HG03342 (cell line): ENCODE measurements around the gene MYO18B.

Source experiments
- ATAC-seq: cut with Tn5 transposase; IDR thresholded peaks from one replicate; pipeline ENCODE4 v1.9.1; 2021; ENCODE audit warnings: mild to moderate bottlenecking, moderate library complexity; ENCODE audit not compliant: unreplicated experiment

MYO18B gene

DNA sequence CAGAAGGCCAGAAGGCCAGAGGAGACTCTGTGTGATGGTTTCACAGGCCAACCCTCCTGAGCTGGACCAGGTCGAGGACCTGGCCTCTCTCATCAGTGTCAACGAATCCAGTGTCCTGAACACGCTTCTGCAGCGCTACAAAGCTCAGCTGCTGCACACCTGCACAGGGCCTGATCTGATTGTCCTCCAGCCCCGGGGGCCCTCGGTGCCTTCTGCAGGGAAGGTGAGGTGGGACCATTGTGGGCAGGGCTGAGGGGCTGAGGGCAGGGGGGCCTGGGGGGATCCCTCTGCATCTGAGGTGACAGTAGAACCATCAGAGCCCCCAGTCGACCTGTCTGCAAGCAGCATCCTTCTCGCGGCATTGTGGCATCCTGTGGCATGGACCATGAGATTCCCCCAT, 30.3 kb downstream of the MYO18B start:
- ATAC-seq = no peak

DNA sequence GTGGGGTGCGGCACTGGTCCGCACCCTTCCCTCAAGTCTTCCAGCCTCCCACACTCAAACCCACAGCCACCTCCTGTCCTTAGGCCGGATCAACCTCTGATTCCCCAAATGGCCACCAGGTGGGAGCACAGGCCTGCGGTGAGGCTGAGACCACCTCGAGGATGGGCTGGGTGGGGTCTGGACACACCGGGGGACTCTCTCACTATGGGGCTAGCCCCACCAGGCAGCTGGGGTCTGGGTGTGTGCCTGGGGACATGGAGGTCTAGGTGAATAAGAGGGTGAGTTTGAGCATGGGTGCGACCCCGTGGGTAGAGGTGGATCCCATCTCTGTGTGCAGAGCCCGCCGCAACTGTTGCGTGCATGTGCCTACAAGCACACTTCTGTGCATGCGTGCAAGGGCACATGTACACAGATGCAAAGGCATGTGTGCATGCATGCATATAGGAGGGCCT, 32.6 kb downstream of the MYO18B start:
- ATAC-seq = no peak

DNA sequence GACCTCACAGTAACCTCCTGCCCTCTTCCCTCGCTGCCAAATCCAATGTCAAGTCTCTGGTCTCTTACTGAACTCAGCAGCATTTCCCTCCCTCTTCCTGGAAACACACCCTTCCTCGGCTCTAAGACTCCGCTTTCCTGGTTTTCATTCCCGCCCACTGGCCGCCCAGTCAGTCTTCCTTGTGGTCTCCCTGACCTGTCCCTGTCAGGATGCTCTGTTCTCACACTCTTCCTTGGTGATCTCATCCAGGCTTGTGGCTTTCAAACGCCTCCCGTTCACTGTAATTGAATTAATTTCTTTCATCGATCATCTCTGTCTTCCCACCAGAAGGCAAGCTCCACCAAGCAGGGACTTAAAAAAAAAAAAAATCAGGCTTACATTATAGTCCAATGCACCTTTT, 33.5 kb downstream of the MYO18B start:
- no peak for ATAC-seq

DNA sequence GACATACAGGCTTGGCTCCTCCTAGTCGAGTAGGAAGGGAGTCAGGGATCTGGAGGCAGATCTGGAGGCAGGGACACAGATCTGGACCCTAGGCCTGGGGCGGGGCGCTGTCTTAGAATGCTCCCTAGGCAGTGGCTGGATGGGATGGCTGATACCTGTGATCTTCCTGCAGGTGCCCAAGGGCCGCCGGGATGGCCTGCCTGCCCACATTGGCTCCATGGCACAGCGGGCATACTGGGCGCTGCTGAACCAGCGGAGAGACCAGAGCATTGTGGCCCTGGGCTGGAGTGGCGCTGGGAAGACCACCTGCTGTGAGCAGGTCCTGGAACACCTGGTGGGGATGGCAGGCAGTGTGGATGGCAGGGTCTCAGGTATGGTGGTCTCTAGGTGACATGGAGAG, 35.4 kb downstream of the MYO18B start:
- ATAC-seq = no peak

DNA sequence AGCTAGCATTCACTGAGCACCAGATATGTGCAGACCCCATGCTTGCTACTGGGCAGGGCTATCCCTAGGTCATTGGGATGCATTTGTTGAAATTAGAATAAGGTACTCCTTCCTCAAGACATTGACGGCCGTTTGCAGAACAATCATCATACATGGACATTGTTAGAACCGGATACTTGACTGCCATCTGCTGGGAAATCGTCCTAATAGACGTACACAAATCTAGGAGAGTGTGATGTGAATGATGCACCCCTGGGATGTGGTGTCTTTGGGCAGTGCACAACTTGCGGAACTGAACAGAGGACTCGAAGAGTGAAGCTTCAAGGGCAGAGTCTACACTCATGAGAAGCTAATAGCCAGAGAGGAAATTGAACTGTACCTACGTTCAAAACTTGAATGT, 35.9 kb downstream of the MYO18B start:
- no peak for ATAC-seq

DNA sequence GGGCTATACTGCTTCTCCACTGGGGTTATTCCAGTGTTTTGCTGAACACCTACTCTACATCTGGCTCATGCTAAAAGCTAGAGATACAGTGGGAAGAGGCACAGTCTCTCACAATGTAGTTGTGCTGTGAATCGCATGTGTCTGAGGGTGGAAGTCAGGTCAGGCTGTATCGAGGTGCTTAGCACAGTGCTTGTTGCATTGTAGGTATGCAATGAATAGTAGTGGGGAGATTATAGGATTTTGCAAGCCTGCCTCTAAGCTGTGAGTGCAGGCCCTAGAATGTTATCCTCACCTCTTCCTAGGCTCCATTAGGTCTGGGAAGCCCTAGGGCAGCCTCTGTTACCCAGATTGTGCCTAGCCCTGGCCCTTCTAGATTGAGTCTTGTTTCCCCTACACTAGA, 37.4 kb downstream of the MYO18B start:
- ATAC-seq = no peak

DNA sequence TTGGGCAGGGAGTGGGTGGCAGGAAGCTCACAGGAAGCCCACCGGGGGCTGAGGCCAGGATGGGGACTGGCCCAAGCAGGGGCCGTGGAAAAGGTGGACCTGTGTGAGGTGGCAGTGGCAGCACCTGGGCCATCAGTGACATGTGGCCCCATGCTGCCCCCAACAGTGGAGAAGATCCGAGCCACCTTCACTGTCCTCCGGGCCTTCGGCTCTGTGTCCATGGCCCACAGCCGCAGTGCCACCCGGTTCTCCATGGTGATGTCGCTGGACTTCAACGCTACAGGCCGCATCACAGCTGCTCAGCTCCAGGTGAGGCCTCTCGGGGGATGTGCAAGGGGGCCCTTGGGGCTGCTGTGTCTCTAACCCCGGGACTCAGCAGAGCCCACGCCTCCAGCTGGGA, 37.9 kb downstream of the MYO18B start:
- ATAC-seq = no peak

DNA sequence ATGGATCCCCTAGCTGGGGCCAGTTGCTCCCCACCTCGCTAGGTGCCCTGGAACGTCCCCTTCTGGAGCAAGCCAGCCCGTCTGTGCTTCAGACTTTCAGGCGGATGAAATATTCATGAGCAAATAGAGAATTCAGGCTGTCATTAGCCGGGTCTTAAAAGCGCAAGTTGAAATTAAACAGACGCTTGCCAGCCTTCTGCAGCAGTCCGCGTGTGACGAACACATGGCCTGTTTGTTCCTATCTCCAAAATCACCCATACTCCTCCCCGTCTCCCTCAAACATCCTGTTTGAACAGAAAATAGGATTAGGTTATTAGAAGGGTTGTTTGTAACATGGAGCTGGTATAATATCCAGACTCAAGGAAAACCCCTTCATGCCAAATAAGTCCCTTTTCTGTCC, 38.7 kb downstream of the MYO18B start:
- no peak for ATAC-seq

DNA sequence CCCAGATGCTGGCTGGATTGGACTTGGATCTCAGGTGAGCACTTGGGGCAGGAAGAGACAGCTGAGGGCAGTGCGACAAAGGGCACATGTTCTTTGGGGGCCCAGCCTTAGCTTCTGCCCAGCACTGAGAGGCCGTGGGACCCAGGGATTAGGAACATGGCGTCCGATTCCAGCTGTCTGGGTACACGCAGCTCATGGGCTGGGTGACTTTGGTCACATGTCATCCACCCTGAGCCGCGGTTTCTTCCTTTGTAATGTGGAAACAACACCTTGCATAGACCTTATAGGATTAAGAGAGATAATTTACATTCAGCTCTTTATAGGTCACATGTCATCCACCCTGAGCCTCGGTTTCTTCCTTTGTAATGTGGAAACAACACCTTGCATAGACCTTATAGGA, 39.8 kb downstream of the MYO18B start:
- ATAC-seq = no peak

DNA sequence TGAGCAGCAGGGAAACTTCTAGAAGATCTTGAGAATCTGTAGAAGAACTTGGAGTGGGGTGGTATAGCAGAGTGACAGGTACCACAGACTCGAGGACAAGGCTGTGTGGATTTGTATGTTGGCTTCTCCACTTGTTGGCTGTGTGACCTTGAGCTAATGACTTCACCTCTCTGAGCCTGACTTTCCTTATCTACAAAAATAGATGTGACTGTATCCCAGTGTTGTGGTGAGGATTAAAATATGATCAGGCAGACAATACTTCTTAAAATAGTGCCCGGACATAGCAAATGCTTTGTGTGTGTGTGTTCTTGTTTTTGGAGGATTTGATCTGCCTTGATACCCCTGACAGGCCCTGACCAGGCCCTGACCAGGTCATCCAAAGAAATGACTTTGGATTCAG, 40.8 kb downstream of the MYO18B start:
- no peak for ATAC-seq

DNA sequence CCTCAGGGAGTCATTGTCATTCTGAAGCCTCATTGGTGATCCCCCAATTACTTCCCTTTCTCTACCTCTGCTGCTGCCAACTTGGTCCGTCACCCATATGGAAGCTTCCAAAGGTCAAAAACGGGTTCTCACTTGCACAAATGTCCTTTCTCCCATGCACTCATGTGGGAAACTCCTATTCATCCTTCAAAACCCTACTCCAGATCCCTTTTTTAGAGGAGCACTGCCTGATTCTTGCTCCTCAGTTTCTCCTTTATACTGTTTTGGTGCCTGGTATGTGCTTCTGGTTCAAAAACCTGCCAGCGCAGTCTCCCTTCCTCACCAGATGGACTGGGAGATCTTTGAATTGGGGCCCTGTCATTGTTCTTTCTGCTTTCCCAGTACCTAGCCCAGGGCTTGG, 41.9 kb downstream of the MYO18B start:
- ATAC-seq = no peak

DNA sequence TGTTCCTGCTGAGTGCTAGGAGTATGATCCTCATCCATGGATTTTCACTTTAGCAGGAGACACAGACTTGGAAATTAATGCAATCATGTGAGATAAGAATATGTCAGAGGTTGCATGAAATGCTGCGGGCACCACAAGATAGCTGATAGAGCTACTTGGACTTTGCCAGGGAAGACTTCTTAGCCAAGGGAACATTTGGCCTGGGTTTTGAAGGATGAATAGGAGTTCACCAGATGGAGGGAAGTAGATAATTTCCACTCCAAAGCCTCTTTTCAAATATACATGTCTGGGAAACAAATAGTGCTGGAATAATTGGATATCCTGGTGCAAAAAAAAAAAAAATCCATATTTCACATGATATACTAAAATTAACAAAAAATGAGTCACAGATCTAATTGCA, 44.2 kb downstream of the MYO18B start:
- no peak for ATAC-seq

DNA sequence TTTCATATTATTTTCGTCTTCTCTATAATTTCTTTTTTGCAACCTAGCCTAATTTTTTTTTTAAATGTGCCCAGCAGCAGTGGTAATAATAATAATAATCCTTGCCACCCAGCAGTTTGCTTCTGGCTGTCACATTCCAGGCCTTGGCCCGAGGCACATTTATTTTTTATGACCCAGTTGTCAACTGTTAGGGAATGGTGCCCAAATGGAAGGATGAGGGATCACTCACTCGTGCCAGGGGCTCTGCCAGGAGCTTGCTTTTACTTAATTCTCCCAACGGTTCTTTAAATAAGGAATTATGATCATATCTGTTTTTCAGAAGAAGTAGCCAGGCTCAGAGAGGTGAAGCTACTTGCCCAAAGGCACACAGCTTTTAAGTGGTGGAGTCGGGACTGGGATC, 49.6 kb downstream of the MYO18B start:
- ATAC-seq = no peak

DNA sequence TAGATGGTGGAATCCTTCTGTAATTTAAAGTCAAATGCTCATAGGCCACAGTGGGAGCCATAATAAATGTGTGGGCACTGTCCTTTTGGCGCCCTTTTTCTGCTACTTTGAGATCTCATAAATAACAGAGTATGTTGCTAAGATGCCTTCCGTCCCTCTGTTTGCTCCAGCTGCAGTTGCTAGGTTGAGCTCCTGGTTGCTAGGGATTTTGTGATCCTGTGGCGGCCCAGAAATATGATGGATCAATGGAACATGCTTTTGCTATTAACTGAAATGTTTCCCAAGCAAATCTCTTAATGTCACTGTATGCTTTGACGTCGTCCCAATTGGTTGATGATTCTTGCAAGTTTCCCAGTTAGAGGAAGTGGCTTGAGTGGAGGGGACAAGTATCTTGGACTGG, 53.5 kb downstream of the MYO18B start:
- no peak for ATAC-seq

DNA sequence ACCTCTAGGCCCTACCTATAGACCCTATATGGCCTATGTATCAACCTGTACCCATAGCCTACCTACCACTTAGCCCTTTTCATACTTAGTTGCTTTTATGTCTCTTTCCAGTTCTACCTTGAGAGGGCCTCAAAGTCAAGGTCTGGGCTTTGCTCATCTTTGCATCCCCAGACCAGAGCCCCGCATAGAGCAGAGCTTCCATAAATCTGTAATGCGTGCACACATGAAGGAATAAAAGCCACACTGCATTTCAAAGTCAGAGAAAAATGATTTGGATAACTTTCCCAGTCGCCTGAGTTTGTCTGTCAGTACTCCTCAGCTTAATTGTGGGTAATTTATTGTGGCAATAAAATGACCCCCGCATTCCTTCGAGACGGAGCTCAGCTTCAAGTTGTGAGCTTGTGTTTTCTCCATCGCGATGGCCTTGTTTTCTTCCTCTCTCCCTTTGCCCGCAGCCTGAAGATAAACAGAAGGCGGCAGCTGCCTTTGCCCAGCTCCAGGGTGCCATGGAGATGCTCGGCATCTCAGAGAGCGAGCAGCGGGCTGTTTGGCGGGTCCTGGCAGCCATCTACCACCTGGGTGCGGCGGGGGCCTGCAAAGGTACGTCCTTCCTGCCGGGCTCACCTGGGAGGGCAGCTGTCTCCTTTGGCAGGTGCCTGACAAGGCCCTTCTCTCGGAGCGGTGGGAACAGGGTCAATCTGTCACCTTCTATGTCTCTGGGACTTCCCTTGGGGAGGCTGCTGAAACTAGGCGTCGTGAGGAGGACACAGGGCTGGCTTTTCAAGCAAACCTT, 55.7 kb downstream of the MYO18B start:
- ATAC-seq = no peak

DNA sequence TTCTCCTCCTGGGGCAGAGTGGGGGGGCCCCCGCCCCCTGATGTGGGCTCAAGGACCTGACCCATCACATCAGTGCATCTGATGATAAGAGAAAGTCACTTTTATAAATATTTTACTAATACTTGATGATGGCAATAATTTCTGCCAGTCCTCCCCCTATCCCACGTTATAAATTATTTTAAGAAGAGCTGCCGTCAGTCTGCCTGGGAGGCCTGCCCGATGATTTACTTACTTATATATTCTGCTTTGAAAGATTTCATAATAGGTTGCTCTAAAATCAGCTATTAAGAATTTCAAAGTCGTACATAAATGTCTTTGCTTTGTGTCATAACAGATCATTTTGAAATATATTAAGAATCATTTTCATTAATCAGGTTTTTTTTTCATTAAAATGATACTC, 58.8 kb downstream of the MYO18B start:
- ATAC-seq = no peak

DNA sequence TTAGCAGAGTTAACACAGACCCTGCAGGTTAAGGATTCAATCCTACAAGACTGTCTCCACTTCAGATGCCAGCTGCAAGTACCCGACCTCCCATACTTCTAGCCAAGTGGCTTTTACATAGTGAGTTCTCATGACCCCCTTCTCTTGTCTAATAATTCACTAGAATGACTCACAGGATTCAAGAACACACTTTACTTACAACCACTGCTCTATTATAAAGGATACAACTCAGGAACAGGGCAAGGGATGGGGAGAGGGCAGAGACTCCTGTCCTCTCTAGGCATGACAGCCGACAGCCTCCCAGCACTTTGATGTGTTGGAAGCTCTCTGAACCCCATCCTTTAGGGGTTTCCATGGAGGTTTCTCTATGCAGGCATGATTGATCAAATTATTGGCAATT, 60.0 kb downstream of the MYO18B start:
- ATAC-seq = no peak

DNA sequence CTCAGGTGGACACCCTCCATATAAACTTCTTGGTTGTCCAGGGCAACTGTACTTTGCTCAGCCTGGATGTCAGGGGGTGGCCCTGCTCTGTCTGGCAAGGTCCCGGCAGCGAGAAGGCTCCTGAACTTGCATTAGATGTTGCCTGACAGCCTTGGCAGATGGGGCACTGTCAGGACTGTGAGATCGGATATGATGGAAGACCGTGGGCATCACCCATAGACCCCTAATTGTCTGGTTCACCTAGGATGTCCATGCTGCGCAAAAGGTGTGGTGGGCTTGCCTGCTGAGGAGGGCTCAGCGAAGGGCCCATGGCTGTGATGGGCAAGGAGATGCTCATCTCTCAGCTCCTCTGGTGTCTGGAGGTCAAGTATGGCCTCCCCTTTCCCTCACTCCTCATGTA, 62.7 kb downstream of the MYO18B start:
- ATAC-seq = no peak

DNA sequence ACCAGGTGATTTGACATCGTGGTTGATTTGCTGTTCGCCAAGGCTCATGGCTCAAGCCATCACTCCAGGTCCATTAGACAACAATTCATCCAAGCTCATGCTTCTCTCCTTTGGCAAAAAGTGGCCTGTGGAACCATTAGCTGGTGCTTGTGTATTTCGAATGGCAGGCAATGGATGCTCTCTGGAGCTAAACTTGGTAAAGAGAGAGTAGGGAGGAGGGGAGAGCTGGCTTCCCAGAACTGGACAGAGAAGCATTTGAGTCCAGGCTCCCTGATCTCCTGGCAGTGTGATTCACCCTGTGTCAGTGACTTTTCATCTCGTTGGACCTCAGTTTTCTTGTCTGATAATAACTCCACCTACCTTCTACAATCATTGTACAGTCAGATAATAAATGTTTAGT, 64.6 kb downstream of the MYO18B start:
- no peak for ATAC-seq

DNA sequence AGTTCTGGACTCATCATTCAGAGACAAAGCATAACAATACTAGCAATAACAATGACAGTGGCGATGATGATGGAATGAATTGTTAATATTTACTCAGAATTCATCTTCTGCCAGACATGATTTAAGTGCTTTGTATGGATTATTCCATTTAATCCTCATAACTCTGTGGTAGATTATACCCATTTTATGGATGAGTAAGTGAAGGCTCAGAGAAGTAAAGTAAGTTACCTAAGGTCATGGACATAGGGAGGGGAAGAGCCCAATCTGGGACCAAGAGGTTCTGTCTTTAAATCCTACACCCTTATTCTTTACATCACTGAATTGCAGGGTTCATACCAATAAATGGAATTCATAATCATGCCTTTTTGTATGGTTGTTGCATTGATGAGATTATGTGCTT, 72.7 kb downstream of the MYO18B start:
- ATAC-seq = no peak

DNA sequence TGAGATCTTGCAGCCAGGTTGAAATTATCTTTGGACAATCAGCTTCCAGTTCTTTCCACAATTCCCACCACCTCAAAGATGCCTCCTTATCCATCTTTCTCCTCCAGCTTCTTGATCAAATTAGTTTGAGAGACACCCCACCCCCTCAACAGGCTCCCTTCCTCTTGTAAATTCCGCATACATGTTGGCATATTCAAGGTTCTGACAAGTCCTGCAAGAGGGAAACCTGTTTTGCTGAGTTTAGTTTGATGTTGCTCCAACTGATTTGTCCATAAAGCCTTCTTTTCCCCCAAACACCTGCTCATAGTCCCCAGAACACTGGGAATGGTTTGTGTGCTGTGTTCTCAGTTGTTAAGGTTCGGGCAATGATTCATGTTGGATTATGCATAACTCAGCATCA, 73.6 kb downstream of the MYO18B start:
- ATAC-seq = no peak

DNA sequence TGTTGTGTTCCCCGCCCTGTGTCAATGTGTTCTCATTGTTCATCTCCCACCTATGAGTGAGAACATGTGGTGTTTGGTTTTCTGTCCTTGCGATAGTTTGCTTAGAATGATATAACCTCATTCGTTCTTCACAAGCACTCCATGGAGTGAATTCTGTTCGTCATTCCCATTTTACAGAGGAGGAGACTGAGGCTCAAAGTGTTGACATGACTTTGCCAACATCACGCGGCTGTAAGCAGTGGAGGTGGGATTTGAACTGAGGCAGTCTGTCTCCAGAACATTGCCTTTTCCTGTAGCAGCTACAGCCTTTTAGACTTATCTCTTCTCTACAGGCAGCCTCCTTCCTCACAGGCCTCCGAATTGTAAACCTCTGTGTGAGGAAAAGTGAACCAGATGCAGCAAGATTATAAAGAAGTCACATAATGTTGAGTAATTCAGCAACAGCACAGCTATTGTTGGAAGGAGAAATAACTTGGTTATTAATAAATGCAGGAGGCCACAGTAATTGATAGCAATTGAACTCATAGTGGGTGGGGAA, 74.6 kb downstream of the MYO18B start:
- ATAC-seq = no peak
